GM18508 (cell line): ENCODE data around the gene MTHFD2L.
"Not testable (repeated sequence)": the region's sequence is repeated elsewhere in the genome, so short reads cannot be mapped to it uniquely, and the experiment has no call there.

Experiments
- ATAC-seq: cut with Tn5 transposase; IDR thresholded peaks from one replicate; pipeline ENCODE4 v1.9.1; 2021; ENCODE audit warnings: moderate number of reproducible peaks; ENCODE audit not compliant: insufficient read depth, unreplicated experiment

Gene MTHFD2L

GRCh38 chr4:74328501-74328900 is 170.6 kb downstream of the MTHFD2L start:
- no peak for ATAC-seq

GRCh38 chr4:74329307-74329706 is 171.4 kb downstream of the MTHFD2L start:
- ATAC-seq, result no peak

- no peak for ATAC-seq
Observed at GRCh38 chr4:74330295-74330750, 172.4 kb downstream of the MTHFD2L start.

GRCh38 chr4:74331252-74331651 is 173.3 kb downstream of the MTHFD2L start:
- ATAC-seq, result no peak

- ATAC-seq, result no peak
Observed at GRCh38 chr4:74331944-74332343, 174.0 kb downstream of the MTHFD2L start.

- ATAC-seq, result no peak
Observed at GRCh38 chr4:74334636-74335035, 176.7 kb downstream of the MTHFD2L start.

- no peak for ATAC-seq
Observed at GRCh38 chr4:74335341-74336021, 177.6 kb downstream of the MTHFD2L start.

- ATAC-seq, result no peak
Observed at GRCh38 chr4:74338792-74339333, 180.9 kb downstream of the MTHFD2L start.

GRCh38 chr4:74339501-74339900 is 181.6 kb downstream of the MTHFD2L start:
- no peak for ATAC-seq

- ATAC-seq, result not testable (repeated sequence)
Observed at GRCh38 chr4:74340421-74340820, 182.5 kb downstream of the MTHFD2L start.

- no peak for ATAC-seq
Observed at GRCh38 chr4:74344031-74344430, 186.1 kb downstream of the MTHFD2L start.
